Endodermal cell (in vitro differentiated cells): ENCODE results near the gene ERBIN. TPM values are rescaled to one million over a fixed set of nuclear protein-coding genes. Genes with fewer than 3 reads are reported as not detected.
"Not testable (repeated sequence)": the region's sequence is repeated elsewhere in the genome, so short reads cannot be mapped to it uniquely, and the experiment has no call there.

ENCODE experiments used
- DNase-seq: peaks from one replicate; pipeline ENCODE4 v3.0.0-alpha.2; 2017
- H3K27ac ChIP-seq: 2 replicates; pipeline ENCODE4 v1.5.1; 2013; ENCODE audit warnings: mild to moderate bottlenecking, low read depth, low read length, moderate library complexity
- H3K27me3 ChIP-seq: 2 replicates; pipeline ENCODE4 v1.6.1; 2013; ENCODE audit warnings: mild to moderate bottlenecking, low read length, moderate library complexity; ENCODE audit not compliant: insufficient read depth, control insufficient read depth, poor library complexity, severe bottlenecking
- H3K36me3 ChIP-seq: 2 replicates; pipeline ENCODE4 v1.7.0; 2013; ENCODE audit warnings: mild to moderate bottlenecking, low read length, moderate library complexity; ENCODE audit not compliant: control insufficient read depth, insufficient read depth
- H3K4me1 ChIP-seq: one replicate; pipeline ENCODE4 v1.7.0; 2013; ENCODE audit warnings: low read length; ENCODE audit not compliant: control insufficient read depth, insufficient read depth
- H3K4me3 ChIP-seq: 2 replicates; pipeline ENCODE4 v1.5.1; 2013; ENCODE audit warnings: mild to moderate bottlenecking, low read length, moderate library complexity
- H3K9ac ChIP-seq: 2 replicates; pipeline ENCODE4 v1.6.1; 2013; ENCODE audit warnings: mild to moderate bottlenecking, low read length, moderate library complexity; ENCODE audit not compliant: poor library complexity, severe bottlenecking; ENCODE audit errors: extremely low read depth
- H3K9me3 ChIP-seq: 2 replicates; pipeline ENCODE4 v1.6.1; 2013; ENCODE audit warnings: mild to moderate bottlenecking, low read length, moderate library complexity; ENCODE audit not compliant: control insufficient read depth
- H3K27ac Mint-ChIP-seq: 2 replicates; pipeline ENCODE4 v1.8.0; 2020; ENCODE audit warnings: mixed read lengths
- H3K27me3 Mint-ChIP-seq: 2 replicates; pipeline ENCODE4 v1.8.0; 2021; ENCODE audit warnings: mild to moderate bottlenecking, mixed read lengths; ENCODE audit not compliant: insufficient read depth
- H3K36me3 Mint-ChIP-seq: 2 replicates; pipeline ENCODE4 v1.8.0; 2020; ENCODE audit warnings: low read depth, mixed read lengths
- H3K4me1 Mint-ChIP-seq: 2 replicates; pipeline ENCODE4 v1.8.0; 2020; ENCODE audit warnings: mixed read lengths
- H3K4me3 Mint-ChIP-seq: 2 replicates; pipeline ENCODE4 v1.8.0; 2020; ENCODE audit warnings: mild to moderate bottlenecking, moderate library complexity, mixed read lengths
- H3K9me3 Mint-ChIP-seq: 2 replicates; pipeline ENCODE4 v1.8.0; 2020; ENCODE audit warnings: mild to moderate bottlenecking, mixed read lengths
- CTCF ChIP-seq: fragments of 200-600 bp; sonication (generic); conservative IDR thresholded peaks from 2 replicates; pipeline ENCODE4 v1.5.0; 2021; ENCODE audit warnings: antibody characterized with exemption, mild to moderate bottlenecking
- WGBS, 2 experiments: methylation state at CpG; one replicate each; pipeline versions ENCODE4 v1.1.5 to v1.1.7; 2013; ENCODE audit warnings: missing lambda C conversion rate in 2 of 2, mixed read lengths in 1 of 2; ENCODE audit not compliant: insufficient coverage in 1 of 2, insufficient read length in 1 of 2; 5-methylcytosine and 5-hydroxymethylcytosine counted together
- total RNA-seq, 2 donors: library from RNA; stranded (reverse); fragmentation: NEBNext Ultra II Directional in 1 of 2; extraction: Animal tissue kit (Norgen Biotek cat#: 25700) in 1 of 2; gene quantifications; 2 replicates in 1 of 2; 3 replicates in 1 of 2; pipeline ENCODE4 v1.2.1, GENCODE V29; 2021

Gene ERBIN
- total RNA-seq, 2 donors from 2014 or later, result 51.8 to 54.4 TPM

DNA sequence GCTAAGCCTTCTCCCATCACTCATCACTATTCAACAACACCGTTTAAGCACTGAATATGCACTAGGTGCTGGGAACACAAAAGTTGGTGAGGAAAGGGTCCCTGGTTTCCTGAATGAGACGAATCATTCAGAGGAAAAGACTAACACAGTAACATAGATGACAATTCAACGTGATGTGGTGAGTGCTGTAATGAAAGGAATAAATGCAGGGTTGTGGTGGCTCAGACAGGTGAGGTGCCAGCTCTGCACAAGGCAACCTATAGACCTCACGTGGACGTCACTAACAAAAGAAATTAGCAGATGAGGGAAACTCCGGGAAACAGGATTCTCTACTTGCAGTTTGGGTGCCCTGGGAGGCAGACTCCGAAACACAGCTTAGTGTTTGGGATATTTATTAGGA, 40.0 kb upstream of the ERBIN start:
- no peaks in the 10 kb centered on the region for H3K27me3 Mint-ChIP-seq
- no peak for DNase-seq
- Histone ChIP-seq H3K36me3 (no peaks in the 10 kb centered on the region), H3K27me3 (no peaks in the 10 kb centered on the region), H3K9ac (no peak overlapping the region), H3K27ac (no peak overlapping the region), H3K4me1 (no peaks in the 10 kb centered on the region), H3K4me3 (no peak overlapping the region), H3K9me3 (no peaks in the 10 kb centered on the region)
- WGBS, 2 experiments, result 73 to 85% methylated on average over 2 to 7 of the region's 7 CpGs
- H3K4me3 Mint-ChIP-seq, result no peak overlapping the region
- H3K36me3 Mint-ChIP-seq, result no peaks in the 10 kb centered on the region
- H3K4me1 Mint-ChIP-seq, result no peaks in the 10 kb centered on the region
- TF ChIP-seq CTCF, result no peak
- no peak overlapping the region for H3K27ac Mint-ChIP-seq
- H3K9me3 Mint-ChIP-seq, result no peaks in the 10 kb centered on the region

GRCh38 chr5:65892024-65892423, 34.4 kb upstream of the ERBIN start:
- not testable (repeated sequence) for H3K27me3 ChIP-seq, H3K27ac Mint-ChIP-seq, H3K36me3 ChIP-seq, DNase-seq, H3K27me3 Mint-ChIP-seq, H3K4me3 Mint-ChIP-seq, H3K36me3 Mint-ChIP-seq, H3K9me3 ChIP-seq, H3K9ac ChIP-seq, H3K4me1 ChIP-seq, H3K27ac ChIP-seq, H3K4me3 ChIP-seq, H3K9me3 Mint-ChIP-seq
- H3K4me1 Mint-ChIP-seq, result peaks cover 15% of the 10 kb centered on the region
- WGBS, 2 experiments, result 96 to 100% methylated on average over 1 to 2 of the region's 2 CpGs

DNA sequence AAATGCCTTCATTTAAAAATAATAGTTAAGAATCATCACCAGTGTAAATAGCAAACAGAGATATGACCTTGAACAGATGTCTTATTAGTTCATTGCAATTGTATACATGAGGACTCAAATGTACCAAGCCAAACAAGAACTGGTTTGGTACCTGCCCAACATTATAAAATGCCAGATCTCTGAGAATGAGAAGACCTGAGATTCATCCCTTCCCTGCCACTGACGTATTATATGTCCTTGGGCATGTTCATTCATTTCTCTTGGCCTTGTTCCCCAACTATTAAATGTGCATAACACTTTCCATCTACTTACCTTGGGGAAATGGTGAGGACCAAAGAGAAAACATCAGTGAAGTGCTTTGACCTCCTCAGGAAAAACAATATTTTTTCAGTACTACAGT, 33.6 kb upstream of the ERBIN start:
- WGBS, 2 experiments, result 88% methylated on average over 1 of the region's 1 CpG; no CpG with 5 or more reads in 1 of the 2 experiments

More for the DNA sequence above, 33.6 kb upstream of the ERBIN start:
- no peak overlapping the region for H3K4me3 ChIP-seq
- no peak overlapping the region for H3K9ac ChIP-seq
- H3K4me1 ChIP-seq, result peaks cover 4% of the 10 kb centered on the region
- Mint-ChIP-seq H3K9me3 (no peaks in the 10 kb centered on the region), H3K4me3 (no peak overlapping the region), H3K27ac (no peak overlapping the region), H3K27me3 (no peaks in the 10 kb centered on the region), H3K4me1 (peaks cover 15% of the 10 kb centered on the region), H3K36me3 (no peaks in the 10 kb centered on the region)
- TF ChIP-seq CTCF, result no peak
- no peak overlapping the region for H3K27ac ChIP-seq
- H3K9me3 ChIP-seq, result no peaks in the 10 kb centered on the region
- DNase-seq, result no peak
- no peaks in the 10 kb centered on the region for H3K27me3 ChIP-seq
- H3K36me3 ChIP-seq, result no peaks in the 10 kb centered on the region
